HG03039 (cell line): ENCODE data around the gene ATIC.

Experiments
- ATAC-seq: cut with Tn5 transposase; IDR thresholded peaks from one replicate; pipeline ENCODE4 v1.9.1; 2021; ENCODE audit warnings: mild to moderate bottlenecking, moderate library complexity; ENCODE audit not compliant: unreplicated experiment

Gene ATIC

DNA sequence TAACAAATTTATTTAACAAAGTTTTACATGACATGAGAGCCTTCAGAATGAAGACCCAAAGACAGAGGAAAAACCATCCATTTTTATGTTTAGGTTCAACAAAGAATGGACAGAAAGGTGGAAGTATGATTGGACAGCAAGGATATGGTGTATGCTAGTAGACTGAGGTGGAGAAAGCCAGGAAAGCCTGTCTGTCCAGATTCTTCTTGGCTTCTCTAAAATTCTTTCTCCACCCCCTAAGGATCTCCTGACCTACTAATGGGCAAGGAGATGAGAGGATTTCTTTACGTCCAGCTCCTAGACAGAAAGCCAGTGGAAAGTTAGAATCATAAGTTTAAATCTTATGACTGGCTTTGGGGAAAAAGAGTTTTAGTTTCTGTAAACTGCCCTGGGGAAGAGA is 3.0 kb downstream of the ATIC start:
- no peak for ATAC-seq

GRCh38 chr2:215315301-215315700 is 3.4 kb downstream of the ATIC start:
- ATAC-seq, result no peak

GRCh38 chr2:215316336-215316735 is 4.5 kb downstream of the ATIC start:
- no peak for ATAC-seq

DNA sequence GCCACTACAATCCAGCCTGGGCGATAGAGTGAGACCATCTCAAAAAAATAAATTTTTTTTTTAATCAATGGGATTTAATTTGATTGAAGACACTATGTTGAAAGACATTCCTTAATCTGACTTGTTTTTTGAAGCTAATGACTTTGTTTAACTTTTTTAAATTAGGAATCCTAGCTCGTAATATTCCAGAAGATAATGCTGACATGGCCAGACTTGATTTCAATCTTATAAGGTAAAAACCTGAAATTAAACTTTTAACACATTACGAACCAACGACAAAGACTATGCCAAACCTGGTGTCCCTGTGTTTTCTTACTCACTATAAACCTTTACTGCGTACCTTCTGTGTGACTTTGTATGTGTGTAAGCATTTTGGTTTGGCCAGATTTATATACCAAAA is 7.6 kb downstream of the ATIC start:
- no peak for ATAC-seq

DNA sequence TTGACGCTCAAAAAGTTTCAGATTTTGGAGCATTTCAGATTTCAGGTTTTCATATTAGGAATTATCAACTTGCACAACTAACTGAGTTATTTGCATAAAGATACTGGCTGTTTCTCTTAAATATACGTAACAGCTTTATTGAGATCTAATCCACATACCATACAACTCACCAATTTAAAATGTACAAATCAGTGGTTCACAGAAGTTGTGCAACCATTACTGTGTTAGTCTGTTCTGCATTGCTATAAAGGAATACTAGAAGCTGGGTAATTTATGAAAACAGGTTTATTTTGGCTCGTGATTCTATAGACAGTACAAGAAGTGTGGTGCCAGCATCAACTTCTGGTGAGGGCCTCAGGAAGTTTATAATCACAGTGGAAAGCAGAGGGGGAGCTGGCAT is 8.2 kb downstream of the ATIC start:
- ATAC-seq, result no peak

- no peak for ATAC-seq
These were observed 8.8 kb downstream of the ATIC start for GRCh38 chr2:215320679-215321078.

GRCh38 chr2:215324811-215325210 is 13.0 kb downstream of the ATIC start:
- no peak for ATAC-seq

GRCh38 chr2:215328066-215328465 is 16.2 kb downstream of the ATIC start:
- no peak for ATAC-seq

DNA sequence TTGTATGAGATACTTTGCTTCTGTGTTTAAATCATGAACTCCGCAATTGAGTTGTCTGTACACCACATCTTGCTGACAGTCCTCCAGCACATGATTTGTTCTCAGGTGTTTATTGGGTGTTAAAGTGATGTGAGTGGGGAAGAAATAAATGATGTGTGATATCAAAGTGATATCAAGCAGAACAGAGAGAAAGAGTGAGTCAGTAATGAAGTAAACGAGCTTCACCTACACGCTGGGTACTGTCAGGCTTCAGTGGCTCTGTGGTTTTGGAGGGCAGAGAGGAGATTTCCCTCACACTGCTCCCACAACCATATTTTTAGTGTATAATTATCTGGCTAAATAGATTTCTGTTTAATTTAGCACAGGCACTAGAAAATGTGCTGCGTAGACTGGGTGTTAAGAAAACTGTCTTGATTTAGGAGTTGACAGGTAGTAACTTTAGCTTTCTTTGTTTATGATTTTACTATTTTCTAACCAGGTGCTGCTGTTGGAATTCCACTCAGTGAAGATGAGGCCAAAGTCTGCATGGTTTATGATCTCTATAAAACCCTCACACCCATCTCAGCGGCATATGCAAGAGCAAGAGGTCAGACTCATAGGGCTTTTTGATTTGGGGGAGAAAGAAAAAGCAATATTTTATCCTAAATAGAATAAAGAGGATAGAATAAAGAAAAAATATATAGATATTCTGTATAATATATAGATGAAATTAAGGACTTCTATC is 21.2 kb downstream of the ATIC start:
- ATAC-seq, result peak; percentile 50

- no peak for ATAC-seq
These were observed 27.2 kb downstream of the ATIC start for GRCh38 chr2:215338883-215339679.

GRCh38 chr2:215347878-215348277 is 36.0 kb downstream of the ATIC start:
- no peak for ATAC-seq

GRCh38 chr2:215352602-215353001 is 40.7 kb downstream of the ATIC start:
- ATAC-seq, result no peak

- ATAC-seq, result no peak
These were observed 43.2 kb downstream of the ATIC start for GRCh38 chr2:215354771-215355695.

DNA sequence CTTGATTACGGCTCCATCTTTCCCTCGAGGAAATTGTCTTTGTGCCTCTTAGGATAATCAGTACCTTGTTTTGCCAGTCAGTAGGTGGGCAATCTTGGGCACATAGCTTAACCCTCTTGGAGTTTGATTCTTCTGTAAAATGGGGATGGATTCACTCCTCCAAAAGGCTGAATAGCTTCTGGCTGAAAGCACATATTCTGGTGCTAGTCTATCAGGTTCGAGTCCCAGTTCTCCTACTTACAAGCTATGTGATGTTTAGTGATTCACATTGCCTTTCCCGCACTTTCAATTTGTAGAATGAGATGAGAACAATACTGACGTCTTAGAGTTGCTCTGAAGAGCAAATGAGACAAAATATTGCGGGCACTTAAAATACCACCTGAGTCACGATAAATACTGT is 43.9 kb downstream of the ATIC start:
- ATAC-seq, result no peak

DNA sequence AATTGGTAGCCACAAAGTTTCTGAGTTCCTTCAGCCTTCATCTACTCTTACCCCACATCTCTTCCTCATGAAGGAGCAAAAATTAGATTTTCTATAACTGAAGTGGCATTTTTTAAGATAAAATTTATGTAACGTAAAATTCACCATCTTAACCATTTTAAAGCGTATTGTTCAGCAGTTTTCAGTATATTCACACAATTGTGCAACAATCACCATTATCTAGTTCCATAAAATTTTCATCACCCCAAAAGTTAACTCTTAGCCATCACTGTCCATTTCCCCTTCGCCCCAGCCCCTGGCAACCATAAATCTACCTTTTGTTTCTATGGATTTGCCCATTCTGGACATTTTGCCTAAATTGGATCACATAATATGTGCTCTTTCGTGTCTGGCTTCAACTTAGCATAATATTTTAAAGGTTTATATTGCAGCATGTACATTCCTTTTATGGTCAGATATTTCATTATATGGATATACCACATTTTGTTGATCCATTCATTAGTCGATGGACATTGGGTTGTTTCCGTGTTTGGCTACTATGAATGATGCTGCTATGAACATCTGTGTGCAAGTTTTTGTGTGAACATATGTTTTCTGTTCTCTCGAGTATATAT is 44.6 kb downstream of the ATIC start:
- no peak for ATAC-seq

GRCh38 chr2:215356948-215357461 is 45.1 kb downstream of the ATIC start:
- ATAC-seq, result no peak

DNA sequence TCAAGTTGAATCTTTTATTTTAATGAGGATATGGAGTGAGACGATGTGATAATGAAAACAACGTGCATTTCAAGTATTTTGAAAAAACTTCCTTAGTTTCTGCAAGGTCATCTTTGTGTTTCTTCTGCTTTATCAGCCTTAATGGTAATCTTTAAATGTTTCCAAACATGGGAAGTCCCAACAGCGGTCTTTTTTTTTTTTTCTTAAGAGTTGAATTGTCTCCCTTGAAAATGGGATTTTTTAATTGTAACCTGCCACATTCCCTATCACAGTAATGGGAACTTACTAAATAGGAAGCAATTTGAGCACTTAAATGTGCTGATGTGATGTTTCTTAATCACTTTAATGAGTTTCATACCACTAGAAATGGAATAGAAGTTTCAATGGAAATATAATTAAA is 45.8 kb downstream of the ATIC start:
- no peak for ATAC-seq

- no peak for ATAC-seq
These were observed 46.5 kb downstream of the ATIC start for GRCh38 chr2:215358312-215358845.

GRCh38 chr2:215358891-215359575 is 47.2 kb downstream of the ATIC start:
- no peak for ATAC-seq

DNA sequence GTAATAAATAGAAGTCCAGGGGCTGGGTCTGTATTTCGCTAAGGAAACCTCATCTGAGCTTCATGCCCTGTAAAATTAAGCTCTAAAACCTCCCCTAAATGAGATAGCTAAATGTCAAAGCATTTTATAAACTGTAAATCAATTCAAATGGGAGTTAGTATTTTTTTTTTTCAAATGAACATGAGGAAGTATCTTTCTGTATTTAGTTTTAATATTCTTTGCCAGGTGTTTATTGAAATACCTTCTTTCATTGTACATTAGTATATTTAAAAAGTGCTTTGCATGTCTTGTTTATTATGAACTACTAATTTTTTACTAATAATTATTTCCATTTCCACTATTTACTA is 47.7 kb downstream of the ATIC start:
- no peak for ATAC-seq
